A172 (cell line): ENCODE measurements around the gene SIM2. TPM values are rescaled to one million over a fixed set of nuclear protein-coding genes. Genes with fewer than 3 reads are reported as not detected.

Experiments
- DNase-seq: peaks from one replicate; pipeline ENCODE4 v3.0.0-alpha.2; 2015; ENCODE audit warnings: low spot score
- total RNA-seq: library from RNA; depleted of rRNA; stranded (reverse); fragments of >200 nt; shearing (Covaris generic); gene quantifications from 2 replicates; pipeline ENCODE4 v1.2.3, GENCODE V29; 2014

SIM2 gene
- total RNA-seq, 1 experiment from 2014 or later = 5.1 TPM

DNA sequence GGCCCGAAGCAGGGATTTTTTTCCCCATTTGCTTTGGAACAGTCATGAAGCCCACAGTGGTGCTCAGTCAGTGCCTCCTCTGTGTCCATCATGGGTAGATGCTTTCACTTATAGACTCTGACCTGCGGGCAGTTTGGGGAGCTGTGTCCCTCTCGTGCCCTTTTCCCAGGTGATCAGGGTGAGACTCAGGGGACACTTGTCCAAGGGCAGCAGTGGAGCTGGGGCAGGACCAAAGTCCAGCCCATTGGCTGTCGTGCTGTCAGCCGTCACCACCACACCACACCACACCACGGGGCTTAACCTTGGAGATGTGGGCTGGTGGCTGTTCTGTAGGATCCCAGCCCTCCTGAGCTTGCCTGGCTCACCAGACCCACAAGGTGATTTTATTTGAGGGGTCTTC is 34.9 kb downstream of the SIM2 start:
- DNase-seq = no peak

- no peak for DNase-seq
These were observed 35.7 kb downstream of the SIM2 start for GRCh38 chr21:36734367-36735200.

DNA sequence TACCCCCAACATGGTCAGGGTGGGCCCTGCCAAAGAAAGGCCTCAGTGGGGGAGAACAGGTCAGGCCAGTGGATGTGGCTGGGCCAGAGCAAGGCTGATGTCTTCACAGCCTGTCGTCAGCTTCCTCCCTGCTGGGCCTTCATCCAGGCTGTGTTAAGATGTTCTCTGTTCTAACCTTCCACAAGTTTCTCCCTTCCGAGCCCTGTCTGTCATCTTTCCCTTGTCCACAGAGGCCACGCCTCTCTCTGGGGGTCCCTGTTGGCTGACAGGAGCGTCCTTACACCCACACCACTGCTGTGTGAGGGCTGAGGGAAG is 36.2 kb downstream of the SIM2 start:
- DNase-seq = no peak

- no peak for DNase-seq
These were observed 36.9 kb downstream of the SIM2 start for GRCh38 chr21:36735724-36736320.

GRCh38 chr21:36738489-36739126 is 39.7 kb downstream of the SIM2 start:
- DNase-seq = no peak

DNA sequence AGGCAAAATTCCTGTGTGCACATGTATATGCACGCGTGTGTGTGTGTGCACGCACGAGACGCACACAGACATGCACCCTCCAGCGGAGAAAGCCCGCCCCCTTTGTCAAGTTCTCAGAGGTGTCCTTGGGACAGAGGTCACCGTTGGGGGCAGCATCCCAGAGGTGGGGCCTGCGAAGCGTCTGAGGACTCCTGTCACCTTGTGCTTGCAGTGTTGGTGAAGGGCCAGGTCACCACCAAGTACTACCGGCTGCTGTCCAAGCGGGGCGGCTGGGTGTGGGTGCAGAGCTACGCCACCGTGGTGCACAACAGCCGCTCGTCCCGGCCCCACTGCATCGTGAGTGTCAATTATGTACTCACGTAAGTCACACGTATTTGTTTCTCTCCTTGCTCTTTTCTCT is 42.6 kb downstream of the SIM2 start:
- no peak for DNase-seq

- DNase-seq = no peak
These were observed 44.1 kb downstream of the SIM2 start for GRCh38 chr21:36743008-36743407.

DNA sequence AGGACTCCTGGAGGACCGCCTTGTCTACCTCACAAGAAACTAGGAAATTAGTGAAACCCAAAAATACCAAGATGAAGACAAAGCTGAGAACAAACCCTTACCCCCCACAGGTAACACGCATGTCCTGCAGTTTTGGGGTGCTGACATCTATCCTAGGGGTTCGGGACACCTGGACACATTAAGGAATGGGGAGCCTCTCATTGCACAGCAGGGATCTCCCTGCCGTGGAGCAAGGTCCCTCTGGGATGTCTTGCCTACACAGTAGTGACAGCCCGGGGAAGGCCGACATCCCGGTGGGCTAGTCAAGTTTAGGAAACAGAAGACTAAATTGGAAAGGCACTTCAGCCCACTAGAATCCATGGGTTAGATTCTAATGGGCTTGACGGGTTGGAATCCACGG is 44.5 kb downstream of the SIM2 start:
- DNase-seq = no peak

- DNase-seq = no peak
These were observed 45.3 kb downstream of the SIM2 start for GRCh38 chr21:36744190-36744559.

- DNase-seq = no peak
These were observed 45.8 kb downstream of the SIM2 start for GRCh38 chr21:36744560-36745231.

DNA sequence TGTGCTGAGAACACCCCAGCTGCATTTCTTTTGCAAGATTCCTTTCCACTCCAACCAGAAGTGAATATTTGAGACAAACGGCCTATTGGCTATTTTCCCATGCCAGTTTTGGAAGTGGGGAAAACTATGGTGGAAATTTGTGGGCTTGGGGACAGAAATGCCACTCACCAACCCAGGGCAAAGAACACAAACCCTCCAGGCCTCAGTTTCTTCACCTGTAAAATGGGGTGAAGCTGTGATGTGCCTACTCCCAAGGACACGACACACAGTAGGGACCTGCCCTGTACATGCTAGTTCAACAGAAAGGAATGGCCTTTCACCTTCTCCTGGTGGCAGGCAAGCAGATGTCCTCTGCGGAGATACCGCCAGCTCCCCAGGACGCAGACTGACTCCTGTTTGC is 46.5 kb downstream of the SIM2 start:
- no peak for DNase-seq

GRCh38 chr21:36747041-36747814 is 48.3 kb downstream of the SIM2 start:
- DNase-seq = no peak

- no peak for DNase-seq
These were observed 49.0 kb downstream of the SIM2 start for GRCh38 chr21:36747815-36748383.

DNA sequence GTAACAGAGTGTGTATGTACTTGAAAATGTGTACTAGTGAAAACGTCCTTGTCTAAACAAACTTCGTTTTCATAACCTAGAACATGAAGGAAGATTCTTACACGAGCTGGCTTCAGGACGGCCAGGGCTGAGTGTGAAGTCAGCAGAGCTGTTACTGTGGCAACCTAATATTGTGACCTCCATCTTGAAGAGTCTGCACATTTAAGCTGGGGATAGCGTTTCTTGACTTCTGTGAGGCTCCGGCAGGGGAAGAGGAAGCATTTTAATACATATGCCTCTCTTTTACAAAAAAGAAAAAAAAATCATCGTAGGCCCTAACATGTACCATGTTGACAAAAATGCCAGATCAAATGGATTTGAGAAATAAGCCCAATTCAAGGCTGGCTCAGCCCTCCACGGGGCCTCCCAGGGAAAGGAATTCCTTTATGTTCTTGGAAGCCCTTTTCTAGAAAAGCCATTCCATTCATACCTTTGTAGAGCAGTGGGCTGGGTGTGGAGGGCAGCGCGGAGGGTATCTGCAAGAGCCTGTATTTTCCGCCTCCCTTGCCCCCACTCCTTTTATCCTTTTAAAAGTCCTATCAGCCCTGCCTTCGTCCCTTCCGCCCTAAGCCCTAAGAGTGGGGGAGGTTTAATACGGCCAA is 51.1 kb downstream of the SIM2 start:
- no peak for DNase-seq

DNA sequence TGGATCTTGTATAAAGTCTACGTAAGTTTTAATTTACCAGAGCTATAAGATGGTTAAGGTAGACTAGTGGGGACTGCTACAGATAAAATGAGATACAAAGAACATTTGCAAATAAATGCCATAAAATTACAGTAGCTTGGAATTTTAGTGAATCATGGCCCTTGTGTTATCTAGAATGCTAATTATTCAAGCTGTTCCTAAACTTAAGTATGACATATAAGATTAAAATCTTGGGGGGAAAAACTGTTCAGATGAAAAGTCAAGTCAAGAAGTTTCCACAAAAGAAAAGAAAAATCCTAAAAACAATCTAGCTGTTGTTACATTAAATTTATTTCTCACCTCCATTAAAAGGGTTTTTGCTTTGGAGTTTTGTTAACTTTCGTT is 51.7 kb downstream of the SIM2 start:
- DNase-seq = no peak

DNA sequence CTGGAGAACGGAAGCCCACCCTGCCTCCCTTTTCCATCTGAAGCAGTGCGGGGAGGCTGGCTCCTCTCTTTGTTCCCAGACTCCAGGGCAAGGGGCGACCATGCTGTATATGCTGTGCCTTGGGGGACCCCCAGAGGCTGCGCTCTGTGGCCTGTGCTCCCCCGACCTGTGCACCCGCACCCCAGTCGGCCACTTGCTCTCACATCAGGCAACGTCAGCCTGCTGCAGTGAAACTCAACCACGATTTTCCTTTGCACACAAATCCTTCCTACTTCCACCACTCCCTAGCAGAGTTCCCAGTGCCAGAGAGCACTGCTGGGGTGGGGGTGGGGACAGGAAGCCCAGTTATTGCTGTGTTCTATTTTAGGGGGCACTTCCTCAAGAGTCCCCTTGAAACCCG is 52.5 kb downstream of the SIM2 start:
- no peak for DNase-seq

- peak; percentile 73 for DNase-seq
These were observed 54.6 kb downstream of the SIM2 start for GRCh38 chr21:36753556-36753955.

DNA sequence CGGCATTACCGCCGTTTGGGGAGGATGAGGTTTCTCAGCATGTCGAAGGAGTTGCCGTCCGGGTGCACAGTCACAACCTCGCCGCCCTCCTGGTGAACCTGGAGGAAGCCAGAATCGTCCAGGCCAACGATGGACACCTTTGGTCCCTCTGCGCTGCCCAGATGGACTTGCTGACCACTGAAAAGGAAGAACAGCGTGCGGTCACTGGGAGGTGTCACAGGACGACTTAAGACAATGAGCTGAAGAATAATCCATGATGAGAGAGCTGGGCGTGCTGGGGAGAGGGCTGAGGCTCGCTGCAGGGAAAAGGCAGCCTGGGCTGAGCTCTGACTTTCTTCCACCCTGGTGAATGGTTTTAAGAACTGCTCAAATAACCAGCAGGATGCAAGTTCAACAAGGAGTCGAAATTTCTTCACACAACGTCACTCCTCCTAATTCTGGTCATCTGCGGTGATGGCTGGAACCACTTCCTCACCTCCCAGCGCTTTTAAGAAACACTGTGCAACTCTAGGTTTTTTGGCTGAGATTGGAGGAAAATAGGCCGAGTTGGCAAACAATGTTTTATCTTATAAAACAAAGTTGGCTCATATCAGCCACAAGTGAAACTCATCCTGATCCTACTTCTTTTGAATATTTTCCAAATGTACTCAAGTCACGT is 55.5 kb downstream of the SIM2 start:
- DNase-seq = no peak

DNA sequence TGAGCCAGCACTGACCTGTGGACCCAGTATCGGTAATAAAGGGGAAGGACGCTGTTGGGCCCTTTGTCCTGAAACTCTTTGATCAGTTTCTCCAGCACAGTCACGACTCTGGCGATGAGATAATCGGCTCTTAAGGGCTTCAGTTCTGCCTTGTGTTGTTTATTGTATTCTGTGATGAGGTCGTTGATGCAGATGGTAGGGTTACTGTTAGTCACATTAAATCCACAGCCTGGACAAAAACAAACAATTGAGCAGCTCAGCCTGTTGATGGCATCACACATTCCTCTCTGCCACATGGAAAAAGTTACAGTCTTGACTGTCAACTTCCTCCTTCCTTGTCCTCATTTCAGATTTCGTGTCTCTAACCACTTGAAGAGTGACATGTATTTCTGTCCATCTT is 57.6 kb downstream of the SIM2 start:
- peak; percentile 20 for DNase-seq

DNA sequence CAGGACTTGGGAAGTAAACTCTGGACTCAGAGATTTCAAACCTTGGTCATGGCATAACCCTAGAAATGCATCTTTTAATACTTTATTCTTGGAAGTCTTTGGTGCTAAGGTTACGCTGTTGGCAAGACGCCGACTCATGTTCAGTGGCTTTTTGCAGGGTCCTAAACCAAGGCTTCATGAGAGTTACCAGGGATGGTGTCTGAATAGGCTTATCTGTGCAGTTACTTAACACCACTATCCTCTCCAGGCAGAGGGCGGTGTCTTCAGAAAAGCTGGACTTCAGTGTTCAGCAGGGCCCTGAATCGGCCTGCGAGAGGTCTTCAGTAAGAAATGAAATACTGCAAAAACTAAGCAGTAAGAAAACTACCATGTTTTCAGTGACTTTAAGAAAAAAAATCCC is 58.3 kb downstream of the SIM2 start:
- no peak for DNase-seq
